ENCODE data around the gene DIS3L2. TPM values are rescaled to one million over a fixed set of nuclear protein-coding genes. Genes with fewer than 3 reads are reported as not detected.
"Not testable (repeated sequence)": the region's sequence is repeated elsewhere in the genome, so short reads cannot be mapped to it uniquely, and the experiment has no call there.

The DIS3L2 gene
- total RNA-seq, 1 donor from 2014 or later, result 46.5 TPM

DNA sequence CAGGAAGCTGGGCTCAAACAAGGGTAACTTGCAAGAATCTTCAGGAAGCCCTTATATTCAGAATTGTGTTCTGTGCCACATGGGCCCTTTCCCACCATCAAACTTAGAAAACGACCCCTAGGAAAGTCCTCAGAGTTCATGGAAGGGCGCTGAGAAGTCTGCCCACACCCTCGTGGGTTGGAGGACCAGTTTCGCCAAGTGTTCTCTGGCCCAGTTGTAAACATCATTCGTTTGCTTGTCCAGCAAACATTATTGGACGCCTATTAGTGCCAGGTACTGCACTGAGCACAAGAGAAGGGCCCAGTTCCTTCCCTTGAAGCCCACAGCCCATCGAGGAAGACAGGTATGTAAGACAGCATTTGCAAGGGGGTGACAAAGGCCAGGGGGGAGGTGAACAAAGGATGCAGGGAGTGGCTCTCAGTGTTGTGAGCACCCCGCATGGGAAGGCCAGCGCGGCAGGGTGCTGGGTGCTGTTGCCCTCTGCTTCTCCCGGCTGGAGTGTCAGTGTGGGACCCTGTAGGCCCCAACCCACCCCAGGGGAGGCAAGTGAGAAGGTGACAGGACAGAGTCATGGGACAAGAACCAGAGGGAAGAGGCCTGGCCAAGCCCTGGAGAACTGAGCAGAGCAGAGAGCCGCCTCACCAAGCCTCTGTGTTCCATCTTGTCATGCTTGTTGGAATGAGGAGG is 356.8 kb downstream of the DIS3L2 start:
- DNase-seq (ENCODE audit: low spot score), result peak; percentile 45
- intact Hi-C loops (cut with DNase I), result no loop called here
- no peak for ATAC-seq

DNA sequence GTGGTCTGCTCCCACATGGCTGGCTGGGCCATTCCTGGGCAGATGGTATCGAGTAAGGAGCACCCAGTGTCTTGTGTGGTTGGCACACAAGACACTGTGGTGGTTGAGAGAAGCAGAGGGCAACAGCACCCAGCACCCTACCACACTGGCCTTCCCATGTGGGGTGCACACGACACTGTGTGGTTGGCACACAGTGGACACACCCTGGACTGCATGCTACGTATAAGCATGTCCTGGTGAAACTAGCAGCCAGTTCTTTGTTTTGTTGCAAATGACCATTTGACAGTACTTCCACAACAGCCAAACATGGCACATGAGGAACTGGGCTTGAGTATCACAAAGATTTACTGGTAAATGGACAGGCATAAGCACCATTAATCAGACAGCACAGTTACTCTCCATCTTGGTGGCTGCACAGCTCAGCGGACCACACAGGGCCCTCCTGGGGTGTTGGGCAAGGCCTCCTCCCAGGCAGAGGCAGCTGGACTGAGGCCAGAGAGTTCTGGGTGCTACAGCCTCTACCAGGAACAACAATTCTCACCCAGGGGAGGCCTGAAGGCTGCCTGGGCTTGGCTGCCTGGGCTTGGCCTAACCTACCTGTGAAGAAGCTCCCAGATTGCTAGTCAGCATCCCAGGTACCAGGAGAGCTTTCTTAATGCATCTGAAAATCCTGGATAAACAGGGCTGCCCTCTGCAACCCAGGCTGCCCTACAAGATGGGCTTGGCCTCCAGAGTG is 357.7 kb downstream of the DIS3L2 start:
- no peak for ATAC-seq
- peak; percentile 46 for DNase-seq (ENCODE audit: low spot score)
- intact Hi-C loops (cut with DNase I), result no loop called here

DNA sequence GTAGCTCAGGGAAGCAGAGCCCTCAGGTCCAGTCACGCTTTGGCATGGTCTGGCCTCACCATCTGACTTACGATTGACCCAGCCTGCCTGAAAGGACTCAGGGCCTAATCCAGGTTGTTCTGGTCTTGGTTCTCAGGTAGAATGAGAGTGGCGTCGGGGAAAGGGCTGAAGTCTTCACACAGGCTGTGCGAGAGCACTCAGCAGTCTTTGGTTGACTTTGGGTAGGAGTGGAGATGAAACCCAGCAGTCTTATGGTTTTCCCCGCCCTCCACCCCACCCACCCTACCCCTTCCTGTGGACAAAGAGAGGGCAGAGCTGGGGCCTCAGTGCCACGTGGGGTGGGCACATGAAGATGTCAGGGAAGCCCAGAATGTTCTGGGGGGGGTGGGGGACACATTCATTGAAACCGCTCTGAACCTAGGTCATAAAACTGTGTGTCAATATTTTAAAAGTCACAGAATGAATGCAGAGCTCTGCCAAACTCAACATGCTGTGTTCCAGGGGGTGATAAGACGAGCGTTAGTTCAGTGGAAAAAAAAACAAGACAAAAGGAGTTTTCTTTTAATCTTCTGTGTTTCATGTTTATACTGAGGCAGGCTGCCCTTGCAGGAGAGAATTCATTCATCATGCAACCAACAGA is 358.4 kb downstream of the DIS3L2 start:
- ATAC-seq (peak; percentile 78), DNase-seq (ENCODE audit: low spot score) (peak; percentile 45)
- intact Hi-C loops (cut with DNase I), result no loop called here

DNA sequence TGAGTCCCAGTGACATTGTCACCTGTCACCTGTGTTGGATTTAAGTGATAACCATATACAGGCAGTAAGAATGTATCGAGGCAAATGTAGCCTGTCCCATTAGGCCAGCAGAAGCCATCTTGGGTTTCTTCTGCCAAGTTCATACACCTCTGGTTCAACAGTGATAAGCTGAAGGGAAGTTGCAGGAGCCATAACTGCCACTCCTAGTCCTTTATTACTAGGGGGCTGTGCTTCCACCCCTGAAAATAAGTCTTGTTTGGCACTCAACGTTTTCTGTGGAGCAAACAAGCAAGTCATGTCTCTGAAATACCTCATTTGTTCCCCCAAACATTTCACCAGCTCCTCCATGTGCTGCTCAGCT is 358.9 kb downstream of the DIS3L2 start:
- intact Hi-C loops (cut with DNase I), result no loop called here
- DNase-seq (ENCODE audit: low spot score) (no peak), ATAC-seq (no peak)

DNA sequence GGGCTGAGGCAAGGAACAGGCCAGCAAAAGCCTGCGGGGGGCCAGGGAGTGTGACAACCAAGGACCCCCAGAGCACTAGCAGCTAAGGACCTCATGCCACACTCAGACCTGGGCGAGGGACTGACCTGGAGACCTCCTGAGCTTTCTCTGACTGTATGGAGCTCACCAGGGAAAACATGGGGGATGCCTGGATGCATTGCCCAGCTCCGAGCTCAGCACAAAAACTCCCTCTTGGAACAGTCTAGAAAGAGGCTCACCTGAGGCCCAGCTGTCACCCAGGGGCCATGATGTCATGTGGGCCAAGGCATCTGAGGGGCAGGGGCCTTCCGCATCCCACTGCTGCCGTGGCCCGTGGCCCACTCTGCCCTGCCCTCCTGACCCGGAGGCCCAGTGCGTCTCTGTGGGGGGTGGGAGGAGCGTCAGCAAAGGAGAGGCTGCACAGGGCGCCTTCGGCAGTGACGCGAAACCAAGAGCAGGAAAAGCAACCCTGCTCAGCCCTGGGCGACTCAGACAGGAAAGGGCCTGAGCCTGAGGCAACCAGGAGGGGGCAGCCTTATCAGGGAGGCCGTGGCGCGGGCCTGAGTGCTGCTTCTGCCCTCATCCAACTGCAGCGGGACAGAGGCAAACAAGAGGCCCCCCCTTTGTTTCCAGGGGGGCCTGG is 359.8 kb downstream of the DIS3L2 start:
- intact Hi-C loops (cut with DNase I), result no loop called here
- DNase-seq (ENCODE audit: low spot score) (peak; percentile 53), ATAC-seq (no peak)

- intact Hi-C loops (cut with DNase I), result no loop called here
- DNase-seq (ENCODE audit: low spot score) (peak; percentile 38), ATAC-seq (no peak)
Measured at GRCh38 chr2:232321817-232322559, 360.5 kb downstream of the DIS3L2 start.

DNA sequence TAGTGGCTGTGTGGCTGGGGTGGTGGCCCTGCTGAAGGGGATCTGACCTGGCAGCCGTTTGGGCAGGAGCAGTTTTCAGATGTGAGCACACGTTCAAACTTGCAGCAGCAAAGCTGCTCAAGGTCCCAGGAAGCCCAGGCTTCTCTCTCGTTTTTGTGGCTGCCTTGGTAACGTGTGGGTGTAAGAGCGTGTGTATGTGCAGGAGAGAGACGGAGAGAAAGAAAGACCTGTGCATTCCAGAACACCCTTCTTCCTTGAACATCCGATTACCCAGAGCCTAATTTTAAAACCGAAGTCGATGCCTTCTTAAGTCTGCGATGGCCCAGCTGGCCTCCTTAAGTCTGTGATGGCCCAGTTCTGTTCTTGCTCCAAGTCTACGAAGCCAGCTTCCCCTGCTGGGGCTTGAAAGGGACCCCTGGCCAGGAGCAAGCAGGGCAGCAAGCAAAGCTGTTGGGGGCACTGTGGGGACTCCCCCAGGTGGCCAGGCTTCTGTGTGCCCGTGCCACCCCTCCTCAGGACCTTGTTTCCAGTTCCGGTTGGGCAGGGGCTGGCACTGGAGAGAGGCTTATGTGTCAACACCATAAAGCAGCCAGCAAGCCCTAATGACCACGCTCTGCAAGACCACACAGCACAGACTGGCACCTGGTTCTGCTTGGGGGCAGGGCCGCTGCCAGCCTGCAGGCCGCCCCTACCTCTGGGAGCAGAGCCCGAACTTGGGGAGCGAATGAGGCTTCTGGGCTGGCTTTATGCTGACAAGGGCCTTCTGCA is 361.2 kb downstream of the DIS3L2 start:
- ATAC-seq, result no peak

DNA sequence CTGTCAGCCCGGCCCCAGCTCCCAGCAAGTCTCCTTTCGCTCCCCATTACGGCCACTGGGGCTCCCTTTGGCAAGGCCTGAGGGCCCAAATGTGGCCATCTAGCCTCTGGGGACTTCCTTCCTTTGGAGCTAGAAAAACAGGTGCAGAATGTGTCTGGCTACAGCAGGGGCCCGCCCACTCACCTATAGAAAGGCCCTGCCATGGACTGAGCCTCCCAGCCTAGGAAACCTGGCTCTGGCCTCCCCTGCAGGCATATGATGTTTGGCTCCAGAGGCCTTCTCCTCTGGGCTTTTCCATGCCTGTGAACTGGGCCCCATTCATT is 361.8 kb downstream of the DIS3L2 start:
- no peak for DNase-seq (ENCODE audit: low spot score)
- intact Hi-C loops (cut with DNase I), result no loop called here
- ATAC-seq, result no peak

More for the DNA sequence above, 361.2 kb downstream of the DIS3L2 start:
- intact Hi-C loops (cut with DNase I), result no loop called here
- DNase-seq (ENCODE audit: low spot score), result peak; percentile 38

GRCh38 chr2:232323967-232324366 is 362.5 kb downstream of the DIS3L2 start:
- intact Hi-C loops (cut with DNase I); ATAC-seq: not testable (repeated sequence)
- DNase-seq (ENCODE audit: low spot score), result peak; percentile 19

GRCh38 chr2:232324778-232325177 is 363.3 kb downstream of the DIS3L2 start:
- intact Hi-C loops (cut with DNase I), result no loop called here
- peak; percentile 31 for DNase-seq (ENCODE audit: low spot score)
- no peak for ATAC-seq

GRCh38 chr2:232325324-232326273 is 364.1 kb downstream of the DIS3L2 start:
- ATAC-seq (peak; percentile 76), DNase-seq (ENCODE audit: low spot score) (peak; percentile 83)
- intact Hi-C loops (cut with DNase I), result loop anchor here (2.0 kb wide), 1 partner anchor 401 kb away; no protein-coding TSS in a partner anchor

DNA sequence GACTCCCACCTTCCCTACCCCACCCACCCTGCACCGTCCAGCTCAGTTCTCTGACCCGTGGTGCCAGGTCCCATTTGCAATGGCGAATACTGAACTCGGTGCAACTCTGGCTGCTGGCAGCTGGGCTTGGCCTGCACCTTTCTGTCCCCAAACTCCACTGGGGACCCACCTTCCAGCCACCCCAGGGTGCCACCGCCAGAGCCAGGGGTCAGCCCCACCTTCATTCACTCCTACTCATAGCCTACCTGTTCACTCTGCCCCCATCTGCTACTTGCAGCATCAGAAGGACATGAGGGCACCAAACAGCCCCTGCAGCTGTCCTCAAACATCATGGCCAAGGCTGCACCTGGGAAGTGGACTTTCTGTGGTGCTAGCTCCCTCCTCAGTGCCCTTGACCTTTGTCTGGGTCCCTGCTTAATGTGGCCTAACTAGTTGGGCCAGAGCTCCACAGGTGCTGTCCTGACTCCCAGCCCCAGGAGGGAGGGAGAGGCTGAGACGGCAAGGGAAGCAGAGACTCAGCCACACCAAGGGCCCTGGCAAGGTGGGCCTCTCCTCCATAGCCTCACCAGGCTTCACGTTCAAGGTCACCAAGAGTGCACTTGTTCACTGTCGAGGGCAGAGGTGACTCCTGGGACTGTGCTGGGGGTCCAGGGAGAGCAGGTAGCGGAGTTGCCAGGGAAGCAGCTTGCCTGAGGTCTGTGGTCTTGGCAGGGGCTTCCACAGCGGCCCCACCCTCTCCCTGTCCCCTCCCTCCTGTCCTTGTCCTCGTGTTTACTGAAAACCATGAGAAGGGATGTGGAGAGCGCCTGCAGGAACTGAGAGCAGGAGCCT is 365.0 kb downstream of the DIS3L2 start:
- ATAC-seq, result not testable (repeated sequence)
- intact Hi-C loops (cut with DNase I), result loop anchor here (2.0 kb wide), 1 partner anchor 402 kb away; no protein-coding TSS in a partner anchor
- peak; percentile 26 for DNase-seq (ENCODE audit: low spot score)

GRCh38 chr2:232327105-232328031 is 365.9 kb downstream of the DIS3L2 start:
- ATAC-seq (peak; percentile 75), DNase-seq (ENCODE audit: low spot score) (peak; percentile 85)
- intact Hi-C loops (cut with DNase I), result loop anchor here (2.0 kb wide), 1 partner anchor 403 kb away; no protein-coding TSS in a partner anchor

- ATAC-seq (no peak), DNase-seq (ENCODE audit: low spot score) (peak; percentile 7)
- intact Hi-C loops (cut with DNase I), result no loop called here
Measured at GRCh38 chr2:232328032-232328422, 366.5 kb downstream of the DIS3L2 start.
